ENCODE results near the gene NOTCH3. TPM values are rescaled to one million over a fixed set of nuclear protein-coding genes. Genes with fewer than 3 reads are reported as not detected.

Gene NOTCH3
- total and polyA plus RNA-seq, 2 of the 8 experiments (the other 6 are each of a cell fraction or from before 2014, with no cell fraction given): 37.5 to 107 TPM

DNA sequence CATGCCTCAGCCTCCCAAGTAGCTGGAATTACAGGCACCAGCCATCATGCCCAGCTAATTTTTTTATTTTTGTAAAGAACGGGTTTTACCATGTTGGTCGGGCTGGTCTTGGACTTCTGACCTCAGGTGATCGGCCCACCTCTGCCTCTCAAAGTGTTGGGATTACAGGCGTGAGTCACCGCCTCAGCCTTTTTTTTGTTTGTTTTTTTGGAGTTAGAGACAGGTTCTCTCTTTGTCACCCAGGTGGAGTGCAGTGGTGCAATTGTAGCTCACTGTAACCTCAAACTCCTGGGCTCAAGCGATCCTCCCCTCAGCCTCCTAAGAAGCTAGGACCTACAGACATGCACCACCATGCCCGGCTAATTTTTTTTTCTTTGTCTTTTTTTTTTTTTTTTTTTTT lies 15.6 kb upstream of the NOTCH3 start:
- FAIRE-seq (no peak), DNase-seq (ENCODE audit: low read depth in 1 of 2, low spot score in 2 of 2) (no peak)
- WGBS, 2 experiments (ENCODE audit: extremely low coverage in 1 of 2, insufficient coverage in 1 of 2, insufficient read length in 1 of 2, insufficient replicate concordance in 2 of 2, low coverage in 1 of 2, low lambda C conversion rate in 2 of 2, missing lambda C conversion rate in 1 of 2): 88% methylated on average over 7 of the region's 7 CpGs; no CpG with 5 or more reads in 1 of the 2 experiments
- H2BK20ac ChIP-seq (ENCODE audit: low read length): no peak overlapping the region
- no peak overlapping the region for H4K91ac ChIP-seq (replicated peaks; ENCODE audit: insufficient read length, low read length)
- H4K5ac ChIP-seq (ENCODE audit: insufficient read length, low read depth, low read length): no peak overlapping the region
- no peaks in the 10 kb centered on the region for H3K23me2 ChIP-seq (ENCODE audit: low read depth, low read length)
- H3K27ac ChIP-seq (ENCODE audit: low read depth, low read length): no peak overlapping the region
- H3K4me2 ChIP-seq (ENCODE audit: insufficient read depth in 1 of 2, low read depth in 2 of 2, low read length in 2 of 2): no peak overlapping the region
- no peak overlapping the region for H3K4me3 ChIP-seq (ENCODE audit: extremely low read depth in 1 of 4, insufficient read depth in 2 of 4, low read depth in 3 of 4, low read length in 4 of 4)
- H3K9me3 ChIP-seq (ENCODE audit: insufficient read depth in 2 of 2, low read depth in 1 of 2, low read length in 1 of 2): no peaks in the 10 kb centered on the region
- no peak overlapping the region for H2BK15ac ChIP-seq (ENCODE audit: low read length)
- H3K27me3 ChIP-seq (replicated peaks in 1 of 4; ENCODE audit: control insufficient read depth in 3 of 4, extremely low read depth in 1 of 4, insufficient read depth in 3 of 4, low read length in 3 of 4): no peaks in the 10 kb centered on the region
- no peak overlapping the region for H3K4ac ChIP-seq (replicated peaks; ENCODE audit: insufficient read length, low read depth, low read length)
- H3K36me3 ChIP-seq (ENCODE audit: control insufficient read depth in 2 of 4, insufficient read depth in 4 of 4, low read length in 3 of 4): no peaks in the 10 kb centered on the region
- H2BK120ac ChIP-seq (replicated peaks; ENCODE audit: low read depth, low read length): no peak overlapping the region
- ChIA-PET CTCF (ENCODE audit: partially characterized antibody) (interaction anchor here (1.3 kb wide), 1 partner anchor 43 kb away, joined by 3 read pairs; no protein-coding TSS in a partner anchor), POLR2A (ENCODE audit: partially characterized antibody) (interaction anchor here (1.1 to 1.2 kb wide), 3 partner anchors 14 to 38 kb away, joined by 3 to 4 read pairs (median 3); no protein-coding TSS in a partner anchor)
- no peak overlapping the region for H3K14ac ChIP-seq (ENCODE audit: insufficient read length)
- no peaks in the 10 kb centered on the region for H3K4me1 ChIP-seq (replicated peaks in 1 of 4; ENCODE audit: control insufficient read depth in 3 of 4, insufficient read depth in 4 of 4, low read length in 3 of 4)
- H3K9ac ChIP-seq (replicated peaks in 1 of 4; ENCODE audit: extremely low read depth in 1 of 4, low read depth in 3 of 4, low read length in 3 of 4): no peak overlapping the region
- H2AK5ac ChIP-seq (ENCODE audit: low read depth, low read length): no peak overlapping the region
- no peak overlapping the region for H3K56ac ChIP-seq (replicated peaks; ENCODE audit: insufficient read length, low read depth, low read length)
- no peak overlapping the region for H4K8ac ChIP-seq (ENCODE audit: extremely low read depth, insufficient read depth, low read length)
- TF ChIP-seq SAP30 (IDR thresholded peaks at IDR 0.05; ENCODE audit: insufficient read depth, insufficient replicate concordance, low read length): no peak
- TF ChIP-seq, protein P1, sequence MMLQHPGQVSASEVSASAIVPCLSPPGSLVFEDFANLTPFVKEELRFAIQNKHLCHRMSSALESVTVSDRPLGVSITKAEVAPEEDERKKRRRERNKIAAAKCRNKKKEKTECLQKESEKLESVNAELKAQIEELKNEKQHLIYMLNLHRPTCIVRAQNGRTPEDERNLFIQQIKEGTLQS (IDR thresholded peaks at IDR 0.05; ENCODE audit: insufficient read depth, low read depth, low read length): no peak
- no peak overlapping the region for H2BK12ac ChIP-seq (ENCODE audit: low read depth, low read length)
- no peak overlapping the region for H3K23ac ChIP-seq (ENCODE audit: insufficient read length)
- no peaks in the 10 kb centered on the region for H3K79me2 ChIP-seq (ENCODE audit: control insufficient read depth in 1 of 2, insufficient read depth in 2 of 2, low read length in 2 of 2)
- H3K79me1 ChIP-seq (ENCODE audit: low read depth, low read length): no peaks in the 10 kb centered on the region
- no peak overlapping the region for H3K18ac ChIP-seq (ENCODE audit: extremely low read depth, low read length)
- no peak overlapping the region for H2BK5ac ChIP-seq (ENCODE audit: low read depth, low read length)
- H2AFZ ChIP-seq (ENCODE audit: low read length): no peak overlapping the region
- H4K20me1 ChIP-seq (replicated peaks in 1 of 2; ENCODE audit: control insufficient read depth in 1 of 2, insufficient read depth in 2 of 2, low read length in 2 of 2): peaks cover 0 to 1% of the 10 kb centered on the region in 2 experiments

All from H1 (cell line).